ENCODE measurements around the gene MYOT.

DNA sequence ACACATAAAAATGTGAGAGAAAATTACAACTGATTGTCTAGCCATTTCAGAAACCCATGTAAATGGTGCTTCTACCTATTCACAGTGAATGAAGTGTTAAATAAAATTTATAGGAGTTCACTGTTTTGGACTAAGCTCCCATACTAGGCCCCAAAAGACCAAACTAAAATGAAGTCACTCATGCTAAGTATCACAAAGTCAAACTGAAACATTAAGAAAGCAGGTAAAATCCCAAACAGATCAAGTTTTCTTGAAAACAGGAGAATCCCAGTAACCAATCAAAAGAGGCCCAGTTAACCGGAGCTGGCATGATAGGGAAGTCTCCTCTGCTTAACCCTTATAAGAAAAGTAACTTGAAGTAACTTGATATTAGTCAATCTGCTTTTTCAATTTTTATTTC, 35.2 kb upstream of the MYOT start:
- TF ChIP-seq POLR2AphosphoS5 (IDR thresholded peaks at IDR 0.05; ENCODE audit: low read depth) (no peak), SPI1 (IDR thresholded peaks at IDR 0.05; ENCODE audit: borderline replicate concordance, low read depth) (no peak)
- TF ChIP-seq, protein P1, sequence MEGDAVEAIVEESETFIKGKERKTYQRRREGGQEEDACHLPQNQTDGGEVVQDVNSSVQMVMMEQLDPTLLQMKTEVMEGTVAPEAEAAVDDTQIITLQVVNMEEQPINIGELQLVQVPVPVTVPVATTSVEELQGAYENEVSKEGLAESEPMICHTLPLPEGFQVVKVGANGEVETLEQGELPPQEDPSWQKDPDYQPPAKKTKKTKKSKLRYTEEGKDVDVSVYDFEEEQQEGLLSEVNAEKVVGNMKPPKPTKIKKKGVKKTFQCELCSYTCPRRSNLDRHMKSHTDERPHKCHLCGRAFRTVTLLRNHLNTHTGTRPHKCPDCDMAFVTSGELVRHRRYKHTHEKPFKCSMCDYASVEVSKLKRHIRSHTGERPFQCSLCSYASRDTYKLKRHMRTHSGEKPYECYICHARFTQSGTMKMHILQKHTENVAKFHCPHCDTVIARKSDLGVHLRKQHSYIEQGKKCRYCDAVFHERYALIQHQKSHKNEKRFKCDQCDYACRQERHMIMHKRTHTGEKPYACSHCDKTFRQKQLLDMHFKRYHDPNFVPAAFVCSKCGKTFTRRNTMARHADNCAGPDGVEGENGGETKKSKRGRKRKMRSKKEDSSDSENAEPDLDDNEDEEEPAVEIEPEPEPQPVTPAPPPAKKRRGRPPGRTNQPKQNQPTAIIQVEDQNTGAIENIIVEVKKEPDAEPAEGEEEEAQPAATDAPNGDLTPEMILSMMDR (IDR thresholded peaks at IDR 0.05; ENCODE audit: insufficient read depth, low read length): no peak
- TF ChIP-seq, protein P2, sequence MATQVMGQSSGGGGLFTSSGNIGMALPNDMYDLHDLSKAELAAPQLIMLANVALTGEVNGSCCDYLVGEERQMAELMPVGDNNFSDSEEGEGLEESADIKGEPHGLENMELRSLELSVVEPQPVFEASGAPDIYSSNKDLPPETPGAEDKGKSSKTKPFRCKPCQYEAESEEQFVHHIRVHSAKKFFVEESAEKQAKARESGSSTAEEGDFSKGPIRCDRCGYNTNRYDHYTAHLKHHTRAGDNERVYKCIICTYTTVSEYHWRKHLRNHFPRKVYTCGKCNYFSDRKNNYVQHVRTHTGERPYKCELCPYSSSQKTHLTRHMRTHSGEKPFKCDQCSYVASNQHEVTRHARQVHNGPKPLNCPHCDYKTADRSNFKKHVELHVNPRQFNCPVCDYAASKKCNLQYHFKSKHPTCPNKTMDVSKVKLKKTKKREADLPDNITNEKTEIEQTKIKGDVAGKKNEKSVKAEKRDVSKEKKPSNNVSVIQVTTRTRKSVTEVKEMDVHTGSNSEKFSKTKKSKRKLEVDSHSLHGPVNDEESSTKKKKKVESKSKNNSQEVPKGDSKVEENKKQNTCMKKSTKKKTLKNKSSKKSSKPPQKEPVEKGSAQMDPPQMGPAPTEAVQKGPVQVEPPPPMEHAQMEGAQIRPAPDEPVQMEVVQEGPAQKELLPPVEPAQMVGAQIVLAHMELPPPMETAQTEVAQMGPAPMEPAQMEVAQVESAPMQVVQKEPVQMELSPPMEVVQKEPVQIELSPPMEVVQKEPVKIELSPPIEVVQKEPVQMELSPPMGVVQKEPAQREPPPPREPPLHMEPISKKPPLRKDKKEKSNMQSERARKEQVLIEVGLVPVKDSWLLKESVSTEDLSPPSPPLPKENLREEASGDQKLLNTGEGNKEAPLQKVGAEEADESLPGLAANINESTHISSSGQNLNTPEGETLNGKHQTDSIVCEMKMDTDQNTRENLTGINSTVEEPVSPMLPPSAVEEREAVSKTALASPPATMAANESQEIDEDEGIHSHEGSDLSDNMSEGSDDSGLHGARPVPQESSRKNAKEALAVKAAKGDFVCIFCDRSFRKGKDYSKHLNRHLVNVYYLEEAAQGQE (IDR thresholded peaks at IDR 0.05; ENCODE audit: insufficient replicate concordance, low read depth): no peak

Data from HL-60 (cell line).